CD1c-positive myeloid dendritic cell (primary cell): ENCODE results near the gene EIF2S3.
A peak's percentile ranks its signal among the peaks of the same experiment; 100 is the strongest.
"Not testable (repeated sequence)": the region's sequence is repeated elsewhere in the genome, so short reads cannot be mapped to it uniquely, and the experiment has no call there.

ENCODE experiments used
- DNase-seq: peaks from one replicate; pipeline ENCODE4 v3.0.0-alpha.2; 2016; ENCODE audit errors: extremely low spot score

The EIF2S3 gene

DNA sequence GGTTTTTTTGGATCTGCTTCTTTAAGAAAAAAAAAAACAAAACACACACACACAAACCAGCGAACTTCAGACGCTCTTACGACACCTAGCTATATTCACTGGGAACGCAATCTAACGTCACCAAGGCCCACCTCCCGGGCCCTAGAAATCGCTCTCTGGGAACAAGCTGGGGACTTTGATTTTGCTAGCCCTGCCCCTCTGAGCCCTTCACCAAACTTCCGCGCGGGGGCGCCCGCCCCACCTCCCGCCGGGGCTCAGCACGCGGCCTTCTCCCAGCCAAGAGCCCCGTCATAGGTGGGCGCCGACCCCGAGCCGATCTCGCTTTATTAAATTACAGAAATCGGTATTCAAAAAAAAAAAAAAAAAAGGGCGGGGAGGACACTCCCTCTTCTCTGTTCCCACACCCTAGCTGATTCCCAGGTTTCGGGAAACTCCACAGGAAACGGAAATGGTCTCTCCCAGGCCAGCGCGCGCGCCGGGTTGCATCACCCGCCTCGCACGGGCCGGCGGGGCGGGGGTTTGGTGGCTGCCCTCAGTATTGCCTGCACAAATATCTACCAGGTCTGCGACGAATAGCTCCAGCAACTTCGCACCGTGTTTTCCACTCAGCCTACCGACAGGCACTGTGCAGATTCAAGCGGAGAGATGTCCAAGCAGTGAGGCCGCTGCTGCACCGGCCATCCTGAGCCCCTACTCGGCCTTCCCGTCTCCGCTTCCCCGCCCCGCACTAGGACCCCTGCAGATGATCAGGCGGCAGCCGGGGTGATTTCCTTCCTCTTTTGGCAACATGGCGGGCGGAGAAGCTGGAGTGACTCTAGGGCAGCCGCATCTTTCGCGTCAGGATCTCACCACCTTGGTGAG lies at the start of gene EIF2S3:
TSS of gene EIF2S3 (plus strand) at position 775 of the 861 bp plus-strand sequence. CDS start at position 788, 13 bp downstream.
- peak; percentile 91 for DNase-seq

- DNase-seq: no peak
Measured at GRCh38 chrX:24005028-24005427, 49.7 kb upstream of the EIF2S3 start.

- no peak for DNase-seq
Measured at GRCh38 chrX:24005867-24006266, 48.9 kb upstream of the EIF2S3 start.

GRCh38 chrX:24012266-24012665 lies 42.5 kb upstream of the EIF2S3 start:
- no peak for DNase-seq

- no peak for DNase-seq
Measured at GRCh38 chrX:24014388-24015018, 40.3 kb upstream of the EIF2S3 start.

DNA sequence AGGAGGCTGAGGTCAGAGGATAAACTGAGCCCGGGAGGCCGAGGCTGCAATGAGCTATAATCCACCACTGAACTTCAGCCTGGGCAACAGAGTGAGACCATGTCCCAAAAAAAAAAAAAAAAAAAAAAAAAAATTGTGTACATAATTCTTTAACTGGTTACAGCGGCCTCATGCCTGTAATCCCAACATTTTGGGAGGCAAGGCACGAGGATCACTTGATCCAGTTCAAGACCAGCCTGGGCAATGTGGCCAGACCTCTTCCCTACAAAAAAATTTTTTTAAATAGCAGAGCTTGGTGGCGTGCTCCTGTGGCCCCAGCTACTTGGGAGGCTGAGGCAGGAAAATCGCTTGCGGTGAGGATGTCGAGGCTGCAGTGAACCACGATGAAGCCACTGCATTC lies 37.1 kb upstream of the EIF2S3 start:
- DNase-seq: no peak

DNA sequence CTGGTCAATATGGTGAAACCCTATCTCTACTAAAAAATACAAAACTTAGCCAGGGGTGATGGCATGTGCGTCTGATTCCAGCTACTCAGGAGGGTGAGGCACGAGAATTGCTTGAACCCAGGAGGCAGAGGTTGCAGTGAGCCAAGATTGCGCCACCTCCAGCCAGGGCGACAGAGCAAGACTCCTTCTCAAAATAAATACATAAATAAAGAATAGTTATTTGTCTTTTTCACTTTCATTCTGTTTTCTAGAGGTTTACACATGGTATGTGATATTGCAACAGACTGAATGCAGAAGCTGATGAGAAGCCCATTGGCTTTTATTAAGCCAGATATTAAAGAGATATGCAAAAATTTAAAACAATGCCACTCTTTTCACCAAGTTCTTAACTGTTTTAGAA lies 35.9 kb upstream of the EIF2S3 start:
- no peak for DNase-seq

DNA sequence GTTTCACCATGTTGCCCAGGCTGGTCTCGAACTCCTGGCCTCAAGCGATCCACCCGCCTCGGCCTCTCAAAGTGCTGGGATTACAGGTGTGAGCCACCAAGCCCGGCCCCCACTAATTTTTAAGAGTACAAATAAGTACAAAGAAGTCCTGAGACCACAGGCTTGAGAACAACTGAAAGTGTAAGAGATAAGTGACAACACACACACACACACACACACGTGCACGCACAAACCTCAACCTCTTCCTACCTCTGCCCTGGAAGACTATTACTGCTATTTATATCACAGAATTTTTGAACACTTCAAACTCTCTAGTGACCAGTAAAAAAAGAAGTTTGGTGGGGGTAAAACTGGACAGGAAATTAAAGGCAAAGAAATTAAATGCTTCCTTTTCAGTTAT lies 35.3 kb upstream of the EIF2S3 start:
- DNase-seq: no peak

GRCh38 chrX:24020306-24020876 lies 34.4 kb upstream of the EIF2S3 start:
- no peak for DNase-seq

- DNase-seq: no peak
Measured at GRCh38 chrX:24023544-24023943, 31.2 kb upstream of the EIF2S3 start.

GRCh38 chrX:24023972-24024669 lies 30.6 kb upstream of the EIF2S3 start:
- no peak for DNase-seq

GRCh38 chrX:24024819-24025740 lies 29.7 kb upstream of the EIF2S3 start:
- peak; percentile 87 for DNase-seq

DNA sequence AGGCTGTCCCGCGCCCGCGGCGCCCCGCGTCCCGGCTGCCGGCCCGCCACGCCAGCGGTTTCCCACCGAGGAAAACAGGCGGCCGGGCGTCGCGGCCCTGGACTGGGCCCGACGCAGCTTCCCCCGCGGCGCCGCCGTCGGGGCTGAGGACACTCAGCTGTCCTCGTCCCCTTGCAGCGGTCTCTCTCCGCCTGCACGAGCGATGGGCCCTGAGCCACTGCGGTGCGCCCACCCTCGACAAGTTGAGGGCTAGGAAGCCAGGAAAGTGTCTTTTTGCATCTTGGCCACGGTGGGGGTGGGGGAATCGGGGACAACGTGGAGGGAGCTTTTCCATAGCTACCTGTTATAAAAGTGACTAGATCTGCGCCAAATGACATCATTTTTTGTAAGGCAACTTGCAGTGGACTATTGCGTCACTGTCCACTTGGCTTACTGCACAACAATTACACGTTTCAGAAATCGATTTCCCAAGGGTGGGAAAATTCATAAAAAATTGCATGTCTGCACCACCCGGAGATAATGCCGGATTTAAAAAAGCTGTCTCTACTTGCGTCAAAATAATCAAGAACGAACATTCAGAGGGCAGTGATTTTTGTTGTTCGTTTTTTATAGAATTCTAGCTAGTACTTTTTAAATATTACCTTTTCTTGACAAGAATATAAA lies 28.9 kb upstream of the EIF2S3 start:
- peak; percentile 32 for DNase-seq

DNA sequence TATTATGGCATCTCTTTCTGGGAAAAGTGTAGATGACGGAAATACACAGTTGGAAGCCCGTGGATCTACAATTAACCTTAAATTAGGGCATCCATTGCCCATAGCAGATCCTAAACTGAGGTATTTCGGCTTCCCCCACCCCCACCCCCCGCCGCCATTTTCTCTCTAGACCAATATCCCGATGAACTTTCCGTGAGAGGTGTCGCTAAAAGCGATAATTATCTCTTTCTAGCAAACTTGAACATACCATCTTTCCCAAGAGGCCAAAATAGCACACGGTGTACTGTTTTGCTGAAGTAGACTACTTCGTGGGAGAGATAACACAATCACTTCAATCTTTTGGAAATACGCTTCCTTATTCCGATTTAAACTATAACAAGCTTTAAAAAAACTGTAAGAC lies 28.3 kb upstream of the EIF2S3 start:
- no peak for DNase-seq

DNA sequence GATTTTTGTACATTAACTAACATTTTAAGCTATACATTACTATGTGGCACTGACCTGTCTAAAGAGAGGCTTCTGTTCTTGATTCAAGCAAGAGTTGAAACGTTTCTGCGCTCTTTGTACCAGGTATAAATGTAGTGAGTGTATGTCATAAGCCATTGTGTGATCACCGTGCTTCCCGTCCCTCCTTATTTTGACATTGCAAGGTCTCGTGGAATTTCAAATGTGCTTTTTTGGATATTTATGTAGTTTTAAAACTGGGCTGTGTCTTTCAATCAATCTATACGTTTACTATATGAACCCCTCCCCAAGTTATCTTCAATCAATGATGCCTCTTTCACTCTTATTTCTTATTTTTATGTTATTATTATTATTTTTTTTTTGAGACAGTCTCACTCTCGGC lies 27.7 kb upstream of the EIF2S3 start, which contains the start of gene KLHL15:
TSS of gene KLHL15 (minus strand) at position 101 of the 400 bp plus-strand sequence. CDS start 20,493 bp downstream, outside the sequence.
- DNase-seq: no peak

DNA sequence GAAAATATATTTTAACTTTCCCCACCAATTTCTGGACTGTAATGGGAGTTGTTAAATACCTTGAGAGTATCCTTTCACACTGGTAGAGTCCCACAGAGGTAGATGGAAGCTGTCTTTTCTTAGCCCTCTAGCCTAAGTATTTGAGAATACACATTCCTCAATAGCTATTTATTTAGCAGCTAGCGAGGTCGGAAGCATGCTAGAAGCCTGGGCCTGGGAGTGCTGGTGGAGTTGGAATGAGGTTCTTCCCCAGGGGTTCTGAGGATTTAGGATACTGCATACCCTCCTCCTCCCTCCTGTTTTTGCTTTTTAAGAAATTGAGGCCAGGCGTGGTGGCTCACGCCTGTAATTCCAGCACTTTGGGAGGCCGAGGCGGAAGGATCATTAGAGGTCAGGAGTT lies 26.8 kb upstream of the EIF2S3 start:
- DNase-seq: no peak

DNA sequence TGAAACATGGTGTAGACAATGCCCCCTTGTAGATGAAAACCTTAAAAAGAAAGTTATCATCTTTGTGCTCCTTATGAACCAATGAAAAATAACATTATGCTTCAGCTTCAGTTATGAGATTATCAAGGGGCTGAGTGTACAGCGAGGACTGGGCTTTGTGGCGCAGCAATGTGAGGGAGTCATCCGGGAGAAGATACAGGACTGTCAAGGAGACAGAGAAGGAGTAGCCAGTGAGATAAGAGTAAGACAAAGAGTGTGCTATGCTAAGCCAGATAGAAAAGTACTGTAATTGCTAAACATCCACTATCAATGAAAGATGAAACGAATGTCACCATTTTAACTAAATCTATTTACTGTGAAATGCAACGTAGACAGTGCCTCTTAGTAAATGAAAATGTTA lies 24.2 kb upstream of the EIF2S3 start:
- no peak for DNase-seq

DNA sequence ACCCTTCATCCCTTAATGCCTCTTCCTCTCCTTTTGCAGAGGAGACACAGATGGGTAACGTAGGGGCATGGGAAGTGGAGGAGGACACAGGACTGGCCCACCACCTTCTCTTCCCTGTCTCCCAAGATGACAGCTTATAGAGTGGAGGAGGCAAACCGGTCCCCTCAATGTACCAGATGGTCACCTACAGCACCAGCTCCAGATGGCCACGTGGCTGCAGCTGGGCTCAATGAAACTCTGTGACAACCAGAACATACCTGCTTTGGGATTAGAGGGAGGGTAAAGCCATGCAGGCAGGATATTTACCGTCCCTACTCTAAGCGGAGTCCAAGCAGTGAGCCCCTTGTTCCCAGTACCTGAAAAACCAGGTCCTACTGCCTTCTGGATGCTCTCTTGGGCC lies 20.3 kb upstream of the EIF2S3 start:
- DNase-seq: no peak

- DNase-seq: no peak
Measured at GRCh38 chrX:24037729-24038128, 17.0 kb upstream of the EIF2S3 start.

GRCh38 chrX:24046060-24046459 lies 8.7 kb upstream of the EIF2S3 start:
- not testable (repeated sequence) for DNase-seq
